ENCODE results near the gene ZNF474. TPM values are rescaled to one million over a fixed set of nuclear protein-coding genes. Genes with fewer than 3 reads are reported as not detected.

ZNF474 gene
- total and polyA plus RNA-seq, 2 of the 8 experiments (the other 6 are each of a cell fraction or from before 2014, with no cell fraction given): not detected

DNA sequence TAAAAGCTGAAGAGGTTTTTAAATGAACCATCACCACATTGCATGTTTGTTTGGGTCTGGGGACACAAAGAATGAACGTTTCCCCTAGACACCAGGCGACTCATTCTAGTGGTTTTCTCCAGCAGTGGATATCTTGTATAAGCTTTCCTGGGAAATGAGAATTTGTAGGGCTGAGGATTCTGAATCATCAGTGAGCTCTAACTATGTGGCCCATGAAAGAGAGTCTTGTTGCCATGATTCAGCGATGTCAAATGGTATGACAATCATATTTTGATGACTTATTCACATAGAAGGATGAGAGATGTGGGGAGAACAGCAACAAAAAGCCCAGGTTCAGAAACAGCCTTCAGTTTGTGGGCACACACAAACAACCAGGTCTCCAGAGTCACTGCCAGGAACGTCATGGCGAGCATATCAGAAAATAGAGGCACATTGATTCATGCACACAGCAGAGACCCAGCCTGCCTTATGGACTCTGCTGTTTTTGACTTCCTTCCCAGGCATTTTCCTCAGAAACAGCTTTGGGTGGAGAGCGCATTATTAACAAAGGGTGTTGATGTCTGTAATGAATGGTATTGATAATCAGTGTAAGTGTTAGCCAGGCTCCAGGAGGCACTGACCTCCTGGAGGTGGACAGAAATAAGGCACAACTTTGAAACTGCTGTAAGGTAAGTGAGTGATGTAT is 13.3 kb downstream of the ZNF474 start (continued):
- no peak for TF ChIP-seq JUN (IDR thresholded peaks at IDR 0.05; ENCODE audit: low read depth, low read length)

Measured in H1 (cell line).